Measurements from ENCODE around the gene GDF10.

- no peak for TF ChIP-seq CTCF (IDR thresholded peaks at IDR 0.05)
- no peak for TF ChIP-seq POLR2A (IDR thresholded peaks at IDR 0.05)
Observed at GRCh38 chr10:47315421-47315820, 15.4 kb downstream of the GDF10 start.

Data from lower leg skin (tissue), 3 donors.